Mesothelial cell of epicardium (in vitro differentiated cells): Measurements from ENCODE around the gene PAK5. TPM values are rescaled to one million over a fixed set of nuclear protein-coding genes. Genes with fewer than 3 reads are reported as not detected.
A peak's percentile ranks its signal among the peaks of the same experiment; 100 is the strongest.

Source experiments
- DNase-seq, 2 experiments: peaks; one replicate each; pipeline ENCODE4 v3.0.0; 2021; ENCODE audit warnings: low spot score in 2 of 2; ENCODE audit not compliant: unreplicated experiment in 2 of 2
- H3K27ac Mint-ChIP-seq: 2 replicates; pipeline ENCODE4 v1.8.0; 2021; ENCODE audit warnings: mixed read lengths
- H3K27me3 Mint-ChIP-seq: 2 replicates; pipeline ENCODE4 v1.8.0; 2021; ENCODE audit warnings: low read depth, mixed read lengths
- H3K36me3 Mint-ChIP-seq: 2 replicates; pipeline ENCODE4 v1.8.0; 2021; ENCODE audit warnings: mixed read lengths
- H3K4me1 Mint-ChIP-seq: 2 replicates; pipeline ENCODE4 v1.8.0; 2021; ENCODE audit warnings: mixed read lengths
- H3K4me3 Mint-ChIP-seq: 2 replicates; pipeline ENCODE4 v1.8.0; 2021; ENCODE audit warnings: mild to moderate bottlenecking, moderate library complexity, mixed read lengths
- H3K9me3 Mint-ChIP-seq: 2 replicates; pipeline ENCODE4 v1.8.0; 2021; ENCODE audit warnings: mixed read lengths
- total RNA-seq: library from RNA; stranded (reverse); gene quantifications from 3 replicates; pipeline ENCODE4 v1.2.1, GENCODE V29; 2021
- TF ChIP-seq, protein P1 (sequence below): fragments of 200-600 bp; sonication (generic); IDR thresholded peaks from one replicate; pipeline ENCODE4 v1.5.0; 2021; ENCODE audit warnings: antibody characterized with exemption; ENCODE audit not compliant: unreplicated experiment

The PAK5 gene
- total RNA-seq, 1 donor from 2014 or later, result 0.54 TPM

DNA sequence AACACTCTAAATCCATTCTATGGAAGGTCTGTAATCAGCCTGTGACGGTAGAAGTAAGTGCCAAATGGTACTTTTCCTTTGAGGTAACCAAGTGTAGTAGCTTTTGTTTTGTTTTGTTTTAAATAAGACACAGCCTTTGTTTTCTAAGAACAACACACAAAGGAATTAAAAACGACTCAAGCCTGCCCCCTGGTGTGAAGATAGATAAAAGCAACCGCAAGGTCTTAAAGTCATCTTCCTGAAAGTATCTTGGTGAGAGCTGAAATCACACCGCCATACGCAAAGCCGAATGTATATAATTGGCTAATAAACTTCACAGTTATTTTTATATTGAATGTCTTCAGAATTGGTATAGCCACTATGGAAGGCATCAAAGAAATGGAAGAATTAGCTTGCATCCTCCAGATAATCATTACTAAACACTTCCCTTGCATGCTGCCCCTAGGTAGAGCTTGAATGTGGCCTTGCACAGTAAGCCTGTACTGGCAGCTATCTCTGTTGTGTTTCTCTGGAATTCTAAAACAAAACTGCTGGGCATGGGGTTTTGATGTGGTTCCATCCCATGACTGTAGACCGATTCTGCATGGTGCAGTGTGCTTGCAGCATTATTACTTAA is 228.9 kb downstream of the PAK5 start:
- DNase-seq, result peak in 1 of 2 experiments; percentile 40
- H3K4me1 Mint-ChIP-seq, result no peaks in the 10 kb centered on the region
- no peak overlapping the region for H3K27ac Mint-ChIP-seq

DNA sequence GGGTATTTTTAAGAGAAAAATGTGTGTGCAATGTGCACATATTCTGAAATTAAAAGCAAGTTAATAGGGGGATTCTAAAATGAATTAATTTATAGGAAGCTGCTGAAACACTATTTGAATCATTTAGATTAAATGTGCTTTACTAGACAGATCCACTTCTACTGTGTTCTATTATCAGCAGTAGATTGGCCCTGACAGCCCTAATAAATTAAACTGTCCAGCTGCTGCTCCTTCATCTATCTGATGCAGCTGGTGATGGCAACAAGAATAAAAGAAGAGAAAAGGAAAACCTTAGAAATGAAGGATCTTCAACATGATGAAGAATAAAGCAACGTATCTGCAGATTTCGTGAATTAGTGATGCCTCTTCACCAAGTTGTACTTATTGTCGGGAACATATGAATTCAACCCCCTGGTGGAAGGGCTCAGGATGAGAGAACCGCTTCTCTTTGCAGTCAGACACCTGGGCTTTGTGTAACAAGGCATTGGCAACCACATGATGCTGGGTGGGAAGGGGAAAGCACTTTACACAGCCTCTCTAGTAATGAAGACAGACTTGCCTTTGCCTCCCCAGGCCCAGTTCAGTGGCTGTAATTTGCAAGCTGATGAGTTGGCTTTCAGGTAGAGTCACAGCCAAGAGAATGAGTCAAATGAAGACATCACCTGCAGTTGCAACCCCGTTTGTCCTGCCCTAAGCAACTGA is 230.1 kb downstream of the PAK5 start:
- Mint-ChIP-seq H3K27me3 (peaks cover 2% of the 10 kb centered on the region), H3K36me3 (no peaks in the 10 kb centered on the region), H3K27ac (no peak overlapping the region), H3K4me1 (no peaks in the 10 kb centered on the region), H3K4me3 (no peak overlapping the region), H3K9me3 (peaks cover 12% of the 10 kb centered on the region)
- TF ChIP-seq, protein P1, sequence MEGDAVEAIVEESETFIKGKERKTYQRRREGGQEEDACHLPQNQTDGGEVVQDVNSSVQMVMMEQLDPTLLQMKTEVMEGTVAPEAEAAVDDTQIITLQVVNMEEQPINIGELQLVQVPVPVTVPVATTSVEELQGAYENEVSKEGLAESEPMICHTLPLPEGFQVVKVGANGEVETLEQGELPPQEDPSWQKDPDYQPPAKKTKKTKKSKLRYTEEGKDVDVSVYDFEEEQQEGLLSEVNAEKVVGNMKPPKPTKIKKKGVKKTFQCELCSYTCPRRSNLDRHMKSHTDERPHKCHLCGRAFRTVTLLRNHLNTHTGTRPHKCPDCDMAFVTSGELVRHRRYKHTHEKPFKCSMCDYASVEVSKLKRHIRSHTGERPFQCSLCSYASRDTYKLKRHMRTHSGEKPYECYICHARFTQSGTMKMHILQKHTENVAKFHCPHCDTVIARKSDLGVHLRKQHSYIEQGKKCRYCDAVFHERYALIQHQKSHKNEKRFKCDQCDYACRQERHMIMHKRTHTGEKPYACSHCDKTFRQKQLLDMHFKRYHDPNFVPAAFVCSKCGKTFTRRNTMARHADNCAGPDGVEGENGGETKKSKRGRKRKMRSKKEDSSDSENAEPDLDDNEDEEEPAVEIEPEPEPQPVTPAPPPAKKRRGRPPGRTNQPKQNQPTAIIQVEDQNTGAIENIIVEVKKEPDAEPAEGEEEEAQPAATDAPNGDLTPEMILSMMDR, result no peak
- no peak for DNase-seq

More for the DNA sequence above, 228.9 kb downstream of the PAK5 start:
- TF ChIP-seq, protein P1, result peak; percentile 81
- Mint-ChIP-seq H3K27me3 (peaks cover 2% of the 10 kb centered on the region), H3K9me3 (peaks cover 20% of the 10 kb centered on the region), H3K36me3 (no peaks in the 10 kb centered on the region), H3K4me3 (no peak overlapping the region)

DNA sequence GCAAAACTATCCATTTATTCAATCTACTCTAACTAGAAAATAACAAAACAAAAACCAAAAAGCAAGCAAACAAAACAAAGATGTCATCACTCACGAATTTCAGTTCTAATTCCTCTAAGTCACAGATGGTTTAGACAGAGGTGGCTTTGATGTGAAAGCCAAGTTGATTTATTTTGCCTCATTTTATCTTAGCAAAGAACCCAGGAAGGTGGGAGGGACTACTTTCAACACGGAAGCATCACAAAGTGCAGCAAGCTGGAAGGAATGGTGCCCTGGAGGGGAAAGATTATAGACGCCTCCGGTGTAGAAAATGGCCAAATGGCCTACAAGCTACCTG is 236.1 kb downstream of the PAK5 start:
- H3K36me3 Mint-ChIP-seq, result no peaks in the 10 kb centered on the region
- H3K27ac Mint-ChIP-seq, result no peak overlapping the region
- peaks cover 9% of the 10 kb centered on the region for H3K9me3 Mint-ChIP-seq
- TF ChIP-seq, protein P1, result no peak
- no peak for DNase-seq
- H3K27me3 Mint-ChIP-seq, result peaks cover 2% of the 10 kb centered on the region
- peaks cover 8% of the 10 kb centered on the region for H3K4me1 Mint-ChIP-seq
- no peak overlapping the region for H3K4me3 Mint-ChIP-seq

DNA sequence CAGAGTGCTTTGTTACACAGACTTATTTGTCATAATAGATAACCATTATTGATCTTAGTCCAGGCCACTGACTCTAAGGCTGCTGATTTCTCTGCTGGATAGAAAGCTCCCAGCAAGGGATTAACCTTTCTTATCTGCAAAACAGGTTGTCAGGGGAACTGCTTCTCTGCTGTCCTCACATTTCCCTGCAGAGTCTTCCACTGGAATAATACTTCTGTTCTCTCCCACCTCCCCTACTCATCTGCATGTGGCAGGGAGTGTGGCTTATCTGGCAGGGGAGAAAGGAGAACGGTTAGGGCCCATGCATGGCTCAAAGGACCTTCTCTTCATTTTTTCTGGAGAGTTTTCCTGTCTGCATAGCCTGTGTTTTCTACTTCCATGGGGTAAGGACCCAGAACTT is 238.3 kb downstream of the PAK5 start:
- Mint-ChIP-seq H3K4me3 (no peak overlapping the region), H3K27ac (no peak overlapping the region), H3K9me3 (peaks cover 4% of the 10 kb centered on the region), H3K4me1 (peaks cover 8% of the 10 kb centered on the region), H3K36me3 (no peaks in the 10 kb centered on the region), H3K27me3 (no peaks in the 10 kb centered on the region)
- no peak for DNase-seq
- TF ChIP-seq, protein P1, result no peak

DNA sequence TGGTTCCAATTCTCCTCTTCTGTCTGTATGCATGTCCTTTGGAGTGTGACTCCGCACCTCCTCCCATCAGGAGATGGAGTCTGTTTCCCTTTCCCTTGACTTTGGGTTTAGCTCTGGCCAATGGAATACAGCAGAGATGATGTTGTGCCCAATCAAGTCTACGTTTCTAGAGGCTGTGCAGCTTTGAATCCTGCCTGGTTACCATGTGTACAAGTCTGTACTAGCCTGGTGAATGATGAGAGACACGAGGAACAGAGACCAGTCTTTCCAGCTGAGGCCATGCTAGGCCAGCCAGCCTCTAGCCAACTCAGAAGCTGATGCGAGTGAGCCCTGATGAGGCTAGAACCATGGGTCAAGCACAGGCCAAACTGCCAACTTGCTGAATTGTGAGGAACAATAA is 241.3 kb downstream of the PAK5 start:
- peaks cover 4% of the 10 kb centered on the region for H3K9me3 Mint-ChIP-seq
- H3K27me3 Mint-ChIP-seq, result peaks cover 15% of the 10 kb centered on the region
- no peak overlapping the region for H3K4me3 Mint-ChIP-seq
- no peak overlapping the region for H3K27ac Mint-ChIP-seq
- H3K4me1 Mint-ChIP-seq, result no peaks in the 10 kb centered on the region
- no peak for DNase-seq
- H3K36me3 Mint-ChIP-seq, result no peaks in the 10 kb centered on the region
- TF ChIP-seq, protein P1, result no peak
